SKM-1 (cell line): ENCODE measurements around the gene COL25A1.

Experiments used
- DNase-seq: peaks from one replicate; lab custom pipeline; 2025; ENCODE audit not compliant: unreplicated experiment; lab: John Stamatoyannopoulos, UW

The COL25A1 gene

DNA sequence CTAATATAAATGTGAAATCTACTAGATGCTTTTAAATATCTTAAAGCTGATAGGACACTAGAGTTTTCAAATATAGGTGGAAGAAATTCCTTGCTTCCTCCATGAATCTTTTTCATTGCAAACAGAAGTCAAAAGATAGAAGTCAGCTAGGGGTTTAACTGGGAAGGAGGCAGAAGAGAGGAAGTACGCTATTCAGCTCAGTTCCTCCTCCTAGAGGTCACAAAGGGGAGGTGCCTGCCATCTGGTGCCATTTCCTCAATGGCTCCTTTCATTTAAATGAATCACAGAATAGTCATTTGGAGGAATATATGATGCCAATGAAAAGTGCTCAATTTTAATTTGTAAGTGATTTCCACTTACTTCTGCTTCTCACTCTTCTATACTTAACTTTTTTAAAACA is 8.5 kb downstream of the COL25A1 start:
- DNase-seq: peak; percentile 58

DNA sequence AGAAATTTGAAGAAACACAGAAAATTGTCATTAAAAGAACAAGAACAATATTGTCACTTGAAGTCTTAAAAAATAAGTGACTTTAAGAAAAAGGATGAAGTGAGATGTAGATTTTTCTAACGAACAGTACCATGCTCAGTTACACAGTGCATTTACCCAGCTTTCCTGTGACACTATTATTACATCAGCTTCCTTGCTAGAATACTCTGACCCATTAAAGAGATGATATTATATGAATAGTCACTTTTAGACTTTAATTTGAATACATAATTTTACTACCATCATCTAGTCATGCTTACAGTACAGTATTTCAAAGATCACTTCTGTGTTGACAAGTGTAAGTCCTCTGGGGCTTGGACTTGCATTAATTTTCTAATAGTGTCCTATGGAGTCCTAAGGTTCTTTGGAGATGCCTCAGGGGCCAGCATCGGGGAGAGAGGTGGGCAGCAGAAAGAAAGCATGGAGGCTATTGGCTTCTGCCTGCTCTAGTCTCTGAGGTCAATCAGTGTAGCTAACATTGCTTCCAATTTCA is 10.7 kb downstream of the COL25A1 start:
- no peak for DNase-seq

DNA sequence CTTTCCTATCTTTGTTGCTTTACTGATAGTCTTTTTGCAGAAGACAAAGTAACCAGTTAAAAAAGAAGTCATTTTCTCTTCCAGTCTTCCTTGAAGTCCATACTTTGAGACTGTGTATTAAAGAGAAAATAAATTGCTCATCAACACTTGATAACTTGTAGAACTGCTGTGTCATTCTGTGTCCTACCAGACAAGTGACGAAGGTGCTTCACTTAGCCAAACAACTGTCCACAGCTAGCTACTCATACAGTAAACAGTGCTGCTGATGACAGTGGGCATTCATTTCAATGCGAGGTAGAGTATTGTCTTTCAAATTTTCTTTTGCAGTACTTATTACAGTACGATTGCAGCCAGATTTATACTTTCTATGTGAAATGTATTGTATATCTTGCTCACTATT is 11.5 kb downstream of the COL25A1 start:
- DNase-seq: no peak

DNA sequence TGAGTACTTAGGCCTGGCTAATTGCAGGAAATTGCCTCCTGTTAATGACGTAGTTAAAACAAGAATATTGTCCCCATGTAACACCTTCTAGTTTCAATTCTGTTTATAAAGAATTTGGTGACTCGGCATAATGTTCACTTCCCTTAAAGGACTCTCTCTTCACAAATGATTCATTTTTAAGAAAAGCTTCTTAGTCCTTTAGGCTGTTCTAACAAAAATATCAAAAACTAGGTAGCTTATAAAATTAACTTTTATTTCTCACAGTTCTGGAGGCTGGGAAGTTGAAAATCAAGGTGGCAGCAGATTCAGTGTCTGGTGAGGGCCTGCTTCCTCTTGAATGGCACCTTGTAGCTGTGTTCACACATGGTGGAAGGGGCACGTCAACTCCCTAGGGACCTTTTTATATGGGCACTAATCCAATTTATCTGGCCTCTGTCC is 23.8 kb downstream of the COL25A1 start:
- no peak for DNase-seq

- no peak for DNase-seq
Measured at GRCh38 chr4:109276482-109277095, 25.9 kb downstream of the COL25A1 start.

DNA sequence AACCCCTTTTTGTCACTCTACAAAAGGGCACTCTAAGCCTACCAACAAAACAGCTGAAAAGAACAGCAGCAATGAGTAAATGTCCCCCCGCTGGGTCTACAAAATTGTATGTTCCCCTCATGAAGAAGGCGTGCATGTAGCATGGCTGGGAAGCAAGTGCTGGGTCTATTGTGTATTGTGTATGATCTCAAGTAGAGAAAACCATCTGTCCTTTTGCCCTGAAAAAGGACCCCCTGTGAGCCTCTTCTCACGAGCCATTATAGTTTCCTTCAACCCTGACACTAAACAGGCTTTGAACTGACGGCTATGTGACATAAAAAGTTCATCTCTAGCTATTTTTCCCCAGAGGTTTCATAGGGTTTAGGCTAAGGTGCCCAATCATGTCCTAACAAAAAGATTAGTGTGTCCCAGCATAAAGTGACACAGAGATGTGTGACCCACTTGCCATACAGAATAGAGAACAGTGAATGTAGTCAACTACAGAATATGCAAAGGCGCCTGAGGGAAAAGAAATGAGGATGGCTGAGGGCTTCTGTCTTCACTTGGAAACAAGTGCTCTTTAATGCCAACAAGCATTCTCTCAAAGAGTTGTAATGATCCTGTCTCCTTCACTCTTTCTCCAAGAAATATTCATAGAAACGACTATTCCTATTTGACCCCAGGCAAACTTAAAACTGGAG is 27.3 kb downstream of the COL25A1 start:
- DNase-seq: no peak

GRCh38 chr4:109266891-109267290 is 35.6 kb downstream of the COL25A1 start:
- no peak for DNase-seq

DNA sequence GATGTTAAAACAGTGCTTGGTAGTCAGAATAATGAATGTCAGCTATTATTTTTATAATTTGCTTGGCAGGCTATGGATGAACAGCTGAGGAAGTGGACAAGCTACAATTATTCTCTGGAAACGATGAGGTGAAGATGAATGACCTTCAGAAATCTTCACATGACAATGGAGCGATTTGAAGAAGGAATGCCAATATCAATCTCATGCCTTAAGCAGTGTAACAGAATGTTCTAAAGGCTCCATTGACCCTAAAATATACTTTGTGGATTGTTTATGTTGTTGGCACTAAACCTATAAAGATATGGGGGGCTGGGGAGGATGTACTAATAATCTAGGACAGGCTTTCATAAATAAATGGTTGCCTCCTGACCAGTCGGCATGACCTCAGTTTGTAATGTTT is 36.2 kb downstream of the COL25A1 start:
- DNase-seq: no peak

GRCh38 chr4:109263721-109264120 is 38.7 kb downstream of the COL25A1 start:
- DNase-seq: no peak

GRCh38 chr4:109256818-109257217 is 45.6 kb downstream of the COL25A1 start:
- DNase-seq: no peak

DNA sequence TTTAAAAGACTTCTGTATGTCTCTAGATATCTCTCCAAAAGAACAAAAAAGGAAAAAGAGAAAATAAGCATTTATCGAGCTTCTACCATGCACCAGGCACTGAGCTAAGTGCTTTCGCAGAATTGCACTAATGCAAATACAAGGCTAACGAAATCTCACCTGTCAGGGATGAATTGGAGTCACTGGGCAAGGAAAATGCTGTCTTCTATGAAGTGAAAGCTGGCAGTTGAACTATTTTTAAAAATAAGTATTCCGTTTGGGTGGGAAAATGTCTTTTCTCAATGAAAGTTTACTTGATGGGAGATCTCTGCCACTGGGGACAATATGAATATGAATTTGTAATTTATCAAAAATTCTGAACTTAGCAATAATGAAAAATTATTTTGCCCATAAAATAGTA is 47.6 kb downstream of the COL25A1 start:
- no peak for DNase-seq

DNA sequence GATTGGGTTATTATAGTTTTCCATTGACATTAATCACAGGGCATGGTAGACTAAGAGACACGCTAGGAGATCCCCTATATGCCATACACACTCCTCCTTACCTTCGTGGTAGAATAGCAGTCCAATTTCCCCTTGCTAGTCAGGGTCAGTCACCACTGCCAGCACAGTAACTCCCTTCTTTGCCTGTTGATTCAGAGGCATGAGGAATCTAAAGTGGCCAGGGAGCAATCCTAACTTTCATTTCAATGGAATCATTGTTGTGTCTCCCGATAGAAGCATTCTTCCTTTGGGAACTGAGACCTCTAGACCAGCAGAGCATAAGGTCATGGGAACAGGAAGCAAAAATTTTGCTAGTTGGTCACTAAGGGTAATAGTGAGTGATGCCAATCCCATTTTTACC is 51.1 kb downstream of the COL25A1 start:
- no peak for DNase-seq

DNA sequence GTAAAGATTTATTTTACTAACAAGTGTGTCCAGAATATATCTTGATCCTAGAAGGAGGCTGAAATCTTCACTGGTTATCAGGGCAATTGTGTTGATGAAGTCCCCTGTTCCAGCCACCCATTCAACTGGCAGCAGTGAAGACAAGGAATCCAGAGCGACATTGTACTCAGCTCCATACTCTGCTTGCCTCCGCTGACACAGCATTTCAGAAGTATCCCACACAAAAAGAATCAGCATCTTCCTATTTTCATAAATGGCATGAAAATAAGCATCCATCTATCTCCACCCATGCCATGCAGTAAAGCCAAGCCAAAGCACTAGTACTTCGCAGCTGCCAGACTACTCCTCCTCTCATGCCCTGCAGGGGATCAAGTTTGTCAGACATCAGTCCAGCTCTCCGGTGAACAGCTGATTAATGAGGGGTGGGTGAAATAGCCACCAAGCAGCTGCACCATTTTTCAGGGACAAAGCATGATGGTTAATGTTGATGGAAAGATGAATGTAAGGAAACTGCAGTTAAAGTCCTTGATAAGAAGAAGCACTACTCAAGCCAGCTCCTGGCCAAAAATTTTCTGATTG is 54.0 kb downstream of the COL25A1 start:
- DNase-seq: no peak

GRCh38 chr4:109243871-109244270 is 58.6 kb downstream of the COL25A1 start:
- DNase-seq: no peak

GRCh38 chr4:109238746-109239145 is 63.7 kb downstream of the COL25A1 start:
- no peak for DNase-seq

GRCh38 chr4:109235683-109236082 is 66.8 kb downstream of the COL25A1 start:
- no peak for DNase-seq

DNA sequence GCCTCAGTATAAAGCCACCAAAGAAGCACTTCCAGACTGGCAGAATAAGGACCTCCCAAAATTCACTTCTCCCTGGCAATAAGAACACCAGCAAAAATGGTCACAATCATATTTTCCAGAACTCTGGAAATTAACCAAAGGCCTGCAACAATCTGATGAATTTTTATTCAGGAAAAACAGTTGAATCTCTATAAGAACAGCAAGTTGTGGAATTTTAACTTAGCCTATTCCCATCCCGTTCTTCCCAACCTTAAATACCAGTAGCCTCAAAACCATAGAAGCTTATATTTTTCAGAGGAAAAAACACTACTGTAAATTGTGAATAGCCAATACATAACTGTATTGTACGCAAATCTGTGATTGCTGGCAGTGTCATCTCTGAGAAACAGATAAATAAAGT is 67.9 kb downstream of the COL25A1 start:
- DNase-seq: no peak

DNA sequence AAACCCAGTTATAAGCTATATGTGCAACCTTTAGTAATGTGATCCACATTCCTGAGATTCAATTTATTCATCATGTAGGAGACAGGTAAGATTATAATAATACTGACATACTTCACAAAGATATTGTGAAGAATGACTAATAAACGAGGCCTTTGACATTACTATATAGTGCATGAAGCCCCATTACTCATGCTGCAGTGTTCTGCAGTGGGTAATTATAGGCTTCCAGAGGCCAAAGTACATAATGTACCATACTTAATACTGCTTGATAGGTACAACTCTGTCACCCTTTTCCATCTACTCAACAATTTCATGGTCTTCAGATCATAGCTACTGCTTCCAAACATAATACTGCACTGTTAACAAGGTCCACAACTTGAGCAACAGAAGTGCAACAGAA is 68.9 kb downstream of the COL25A1 start:
- DNase-seq: no peak

- no peak for DNase-seq
Measured at GRCh38 chr4:109232681-109233080, 69.8 kb downstream of the COL25A1 start.

DNA sequence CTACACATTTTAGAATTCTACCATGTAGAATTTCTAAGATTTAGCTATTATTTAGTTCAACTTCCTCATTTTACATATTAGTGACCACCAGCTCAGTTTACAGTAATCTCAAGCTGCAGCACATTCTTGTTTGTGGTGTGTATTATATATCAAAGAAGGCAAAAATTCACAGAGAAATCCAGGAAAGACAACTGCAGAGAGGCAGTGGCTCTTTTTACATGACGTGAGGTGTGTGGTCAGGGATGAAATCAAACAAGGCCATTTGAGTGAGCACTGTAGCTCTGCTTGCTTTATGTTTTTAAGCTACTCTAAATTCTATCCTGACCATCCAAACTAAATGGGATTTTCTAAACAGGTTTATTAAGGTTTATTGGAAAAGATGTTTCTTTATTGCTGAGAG is 71.1 kb downstream of the COL25A1 start:
- no peak for DNase-seq

DNA sequence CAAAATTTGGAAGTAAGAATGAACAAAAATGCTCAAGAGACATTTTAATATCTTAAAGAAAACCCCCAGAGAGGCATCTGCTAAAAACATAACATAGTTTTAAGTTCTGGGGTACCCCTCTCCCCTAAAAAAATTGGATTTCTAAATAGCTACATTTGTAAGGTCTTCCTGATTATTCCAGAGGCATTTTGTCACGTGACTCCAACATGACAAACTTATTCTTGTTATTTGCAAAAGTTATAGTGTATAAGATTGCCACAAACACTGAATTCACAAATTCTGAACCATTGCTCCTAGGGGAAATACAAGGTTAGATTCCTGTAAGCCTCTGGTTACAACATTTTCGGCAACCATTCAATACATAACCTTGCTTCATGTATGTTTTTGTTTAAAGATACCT is 73.4 kb downstream of the COL25A1 start:
- no peak for DNase-seq

GRCh38 chr4:109218288-109218687 is 84.2 kb downstream of the COL25A1 start:
- no peak for DNase-seq
